Right hindlimb (tissue), 1 donor: ENCODE measurements around the gene KIRREL3.

Experiments used
- DNase-seq: peaks from one replicate; pipeline ENCODE4 v3.0.0-alpha.2; 2018

The KIRREL3 gene

DNA sequence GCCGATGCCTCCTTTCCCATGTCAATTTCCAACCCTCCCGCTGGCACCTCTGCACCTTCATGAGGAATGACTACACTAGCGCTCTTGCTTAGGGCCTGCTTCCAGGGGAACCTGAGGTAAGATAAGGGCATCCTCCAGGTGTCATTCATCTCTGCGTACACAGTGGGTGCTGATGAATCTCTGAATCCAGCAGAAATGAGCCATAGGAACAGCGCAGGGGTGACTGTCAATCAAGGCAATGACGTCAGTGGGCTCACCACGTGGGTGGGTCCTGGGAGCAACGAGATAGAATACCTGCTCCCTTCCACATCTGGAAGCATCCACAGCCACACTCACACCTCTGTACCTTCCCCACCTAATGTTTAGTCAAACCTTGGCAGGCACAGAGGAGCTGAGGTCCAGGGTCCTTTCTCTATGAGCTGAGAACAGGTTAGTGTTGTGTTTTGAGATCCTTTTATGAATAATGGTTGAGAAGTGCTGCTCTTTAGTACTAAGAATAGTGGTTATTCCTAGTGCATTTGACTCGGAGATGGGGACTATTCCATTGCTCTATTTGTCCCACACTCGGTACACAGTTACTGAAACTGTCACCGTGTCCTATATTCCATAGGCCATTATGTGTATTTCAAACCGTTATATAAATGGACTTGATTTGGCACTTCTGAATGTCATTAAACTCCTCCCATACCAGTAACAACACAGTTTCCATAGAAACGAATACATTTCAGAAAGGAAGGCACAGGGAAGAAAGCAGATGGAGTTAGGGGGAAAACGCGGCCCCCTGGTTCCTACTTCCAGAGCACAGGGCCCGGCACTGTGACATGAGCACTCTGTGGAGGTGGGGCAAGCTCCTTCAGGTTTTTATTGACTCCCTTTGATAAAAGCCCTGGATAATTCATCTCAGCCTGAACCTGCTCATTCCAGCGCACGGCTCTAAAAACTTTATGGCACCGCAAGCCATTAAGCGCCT is 451.7 kb downstream of the KIRREL3 start:
- no peak for DNase-seq

DNA sequence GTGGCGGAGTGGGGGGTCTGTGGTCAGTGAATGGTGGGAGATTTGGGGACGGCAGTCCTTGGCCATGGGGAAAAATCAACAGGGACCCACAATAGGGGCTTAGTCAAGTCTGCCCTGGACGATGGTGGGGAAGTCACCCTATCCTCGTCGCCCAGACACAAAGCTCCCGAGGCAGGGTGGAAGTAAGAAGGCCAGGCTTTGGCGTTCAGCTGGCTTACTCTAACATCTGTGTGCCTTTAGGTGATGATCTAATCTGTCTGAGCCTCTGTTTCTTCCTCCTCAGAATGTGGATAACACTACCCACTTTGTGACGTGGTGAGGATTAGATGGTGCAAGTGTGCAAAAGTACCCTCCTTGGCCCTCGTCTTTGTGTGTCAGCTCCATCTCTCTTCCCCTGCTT is 452.9 kb downstream of the KIRREL3 start:
- no peak for DNase-seq

DNA sequence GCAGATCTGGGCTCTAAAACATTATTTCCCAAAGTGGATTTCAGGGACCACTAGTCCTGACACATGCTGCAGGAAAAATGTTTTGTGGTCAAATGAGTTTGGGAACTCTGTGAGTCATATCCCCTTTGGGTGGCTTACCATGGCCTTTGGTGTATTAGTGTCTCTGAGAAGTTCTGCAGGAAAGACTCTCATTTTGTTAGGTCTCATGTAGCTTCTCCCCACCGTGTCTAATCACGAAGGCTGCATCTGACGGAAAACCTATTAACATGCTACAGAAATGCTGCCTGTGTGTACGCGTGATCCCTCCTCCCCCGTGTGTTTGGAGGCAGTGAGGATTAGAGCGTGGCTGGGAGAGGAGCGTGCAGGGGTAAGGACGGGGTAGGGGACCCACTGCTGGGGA is 453.4 kb downstream of the KIRREL3 start:
- no peak for DNase-seq

DNA sequence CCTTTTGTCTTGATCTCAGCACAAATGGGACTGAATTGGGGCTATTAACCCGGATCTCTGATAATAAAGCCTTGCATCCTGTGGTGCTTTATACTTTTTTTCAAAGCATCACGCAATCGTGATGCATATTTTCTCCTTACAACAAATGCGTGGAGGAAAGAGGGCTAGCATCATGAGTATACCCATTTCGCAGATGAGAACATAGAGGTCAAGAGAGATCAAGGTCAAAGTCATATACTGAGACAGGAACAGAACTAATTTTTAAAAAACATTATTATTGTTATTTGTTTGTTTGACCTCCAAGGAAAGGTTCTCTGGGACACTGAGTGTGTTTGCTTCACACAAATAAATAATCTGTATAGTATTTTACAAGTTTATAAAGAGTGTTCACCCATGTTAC is 453.9 kb downstream of the KIRREL3 start:
- DNase-seq: no peak

DNA sequence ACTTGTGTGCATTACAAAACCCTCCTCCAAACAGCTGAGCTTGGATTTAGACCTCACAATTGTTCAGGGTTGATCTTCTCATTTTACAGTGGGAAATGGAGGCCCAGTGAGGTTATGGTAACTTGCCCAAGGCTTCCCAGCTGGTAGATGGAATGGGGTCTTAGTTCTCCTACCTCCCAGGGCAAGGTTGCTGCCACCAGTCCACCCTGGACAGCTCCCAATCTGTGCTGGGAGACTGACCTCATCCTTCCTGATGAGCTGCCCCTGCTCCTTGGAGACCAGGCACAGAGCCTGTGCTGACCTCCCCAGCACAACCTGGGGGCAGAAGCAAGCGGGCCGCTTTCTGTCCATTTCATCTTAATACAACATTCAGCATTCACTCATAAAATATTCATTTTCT is 454.4 kb downstream of the KIRREL3 start:
- DNase-seq: no peak

DNA sequence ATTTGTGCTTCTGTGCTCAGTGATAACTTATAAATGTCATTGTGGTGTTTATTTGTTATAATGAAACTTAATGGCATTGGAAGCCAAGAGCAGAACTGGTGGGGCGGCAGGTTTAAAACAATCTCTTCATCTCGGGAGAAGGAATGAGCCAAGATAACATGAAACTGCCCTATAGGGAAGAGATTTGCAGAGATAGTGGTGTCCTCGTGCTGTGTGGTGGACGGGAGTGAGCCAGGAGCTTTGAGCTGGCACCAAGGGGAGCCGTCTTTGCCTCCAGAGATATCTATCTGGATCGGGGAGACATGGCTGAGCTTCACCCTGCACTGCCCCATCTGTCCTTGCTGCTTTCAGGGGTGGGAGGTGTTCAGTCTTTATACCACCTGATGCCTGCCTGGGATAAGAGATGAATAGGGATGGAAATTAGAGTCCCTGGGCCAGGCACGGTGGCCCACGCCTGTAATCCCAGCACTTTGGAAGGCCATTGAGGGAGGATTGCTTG is 455.5 kb downstream of the KIRREL3 start:
- DNase-seq: no peak

DNA sequence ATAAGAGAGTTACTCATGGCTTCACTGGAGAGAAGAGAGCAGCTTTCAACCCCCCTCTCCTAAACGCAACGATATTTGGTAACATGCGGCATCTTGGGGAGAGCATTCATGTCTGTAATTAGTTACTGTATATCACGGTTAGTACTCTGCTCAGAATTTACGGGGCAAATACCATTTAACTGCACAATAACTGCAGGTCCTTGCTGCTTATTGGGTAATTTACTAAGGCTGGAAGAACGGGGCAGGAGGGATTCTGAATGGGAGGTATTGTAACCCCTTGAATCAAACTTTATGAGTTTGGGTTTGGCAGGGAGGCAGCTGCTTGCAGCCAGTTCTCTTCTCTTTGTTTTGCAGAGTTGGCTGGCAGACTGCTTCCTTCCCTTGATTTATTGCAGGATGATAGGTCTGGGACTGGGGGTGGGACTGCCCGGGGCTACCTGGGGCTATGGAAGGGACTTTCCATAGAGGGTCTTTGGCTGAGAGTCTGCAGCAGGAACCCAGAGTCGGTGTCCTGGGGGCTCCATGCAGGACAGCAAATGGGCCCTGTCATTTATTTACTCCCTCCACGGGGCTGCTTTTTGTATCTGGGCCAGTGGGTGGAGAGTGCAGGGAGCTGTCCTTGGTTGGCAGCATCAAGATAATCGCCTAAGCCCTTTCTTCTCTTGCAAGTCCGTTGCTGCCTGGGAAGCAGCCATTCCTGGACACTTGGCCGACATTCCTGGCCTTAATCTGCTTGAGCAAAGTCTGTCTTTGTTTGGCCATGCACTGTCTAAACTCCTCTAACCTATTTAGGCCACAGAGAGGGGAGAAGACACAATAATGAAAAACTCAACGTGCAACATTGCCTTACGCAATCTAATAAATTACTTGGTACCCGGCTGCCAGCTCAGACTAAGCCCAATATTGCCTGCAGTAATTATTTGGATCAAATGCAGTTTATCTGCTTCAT is 456.2 kb downstream of the KIRREL3 start:
- DNase-seq: peak; percentile 70

DNA sequence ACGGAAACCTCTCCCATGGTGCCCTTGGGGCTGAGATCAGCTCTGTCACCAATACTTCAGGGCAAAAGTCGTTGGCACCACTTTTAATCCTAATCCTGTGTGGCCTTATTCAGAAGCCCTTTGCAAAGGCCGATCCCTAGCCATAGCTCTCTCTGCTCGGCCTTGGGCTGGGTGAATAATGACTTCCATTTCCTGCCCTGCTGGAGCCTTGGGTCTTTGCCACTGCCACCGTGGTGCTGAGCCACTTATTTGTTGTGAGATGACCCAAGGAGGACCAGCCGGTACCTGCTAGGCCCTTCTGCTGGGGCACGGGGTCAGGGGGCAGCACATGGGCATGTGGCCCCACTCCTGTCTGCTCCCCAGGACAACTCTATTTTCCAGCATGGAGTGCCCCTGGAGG is 456.9 kb downstream of the KIRREL3 start:
- DNase-seq: no peak

DNA sequence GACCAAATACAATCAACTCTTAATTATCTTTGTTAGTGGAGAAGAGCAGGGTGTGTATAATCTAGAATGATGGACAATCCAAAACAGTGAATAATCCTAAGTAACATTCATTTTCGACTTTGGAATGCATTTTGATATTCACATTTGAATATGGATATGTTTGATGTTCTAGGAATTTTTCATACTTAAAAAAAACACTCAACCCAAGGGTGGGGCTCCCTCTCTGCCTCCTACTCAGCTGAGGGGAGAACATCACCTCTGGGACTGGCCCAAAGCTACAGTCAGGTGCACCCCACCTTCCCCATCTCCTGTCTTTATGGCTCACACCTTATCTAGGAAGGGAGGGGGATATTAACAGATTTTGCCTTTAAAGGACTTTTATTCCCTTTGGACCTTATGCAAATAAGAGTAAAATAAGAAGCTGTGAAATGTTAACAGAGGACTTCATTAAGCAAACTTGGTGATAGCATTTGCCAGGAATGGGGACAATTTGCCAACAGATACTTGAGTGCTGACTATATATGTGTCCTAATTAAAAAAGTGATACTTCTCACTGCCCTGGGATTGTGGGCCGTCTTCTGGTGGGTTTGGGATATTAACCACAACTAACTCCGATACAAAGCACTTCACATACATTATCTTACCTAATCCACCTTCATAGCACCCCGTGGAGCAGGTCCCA is 458.1 kb downstream of the KIRREL3 start:
- DNase-seq: no peak

DNA sequence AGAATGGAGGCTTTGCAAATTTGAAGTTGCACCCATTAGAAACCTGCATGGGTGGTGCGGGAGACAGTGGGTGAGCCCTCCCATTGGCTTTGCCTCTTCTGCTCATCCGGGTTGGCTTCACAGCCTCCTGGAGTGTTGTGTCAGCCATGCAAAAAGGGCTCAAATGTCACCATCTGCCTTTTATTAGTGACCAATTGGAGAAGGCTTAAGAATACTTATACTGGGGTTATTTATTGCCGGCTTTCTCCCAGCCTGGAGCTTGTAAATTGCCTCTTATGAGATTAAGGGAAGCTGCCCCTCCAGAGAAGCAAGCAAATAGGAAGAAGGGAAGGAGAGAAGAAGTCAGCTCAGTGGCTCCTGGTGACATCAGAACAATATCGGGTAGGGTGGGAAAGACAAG is 462.5 kb downstream of the KIRREL3 start:
- DNase-seq: no peak

DNA sequence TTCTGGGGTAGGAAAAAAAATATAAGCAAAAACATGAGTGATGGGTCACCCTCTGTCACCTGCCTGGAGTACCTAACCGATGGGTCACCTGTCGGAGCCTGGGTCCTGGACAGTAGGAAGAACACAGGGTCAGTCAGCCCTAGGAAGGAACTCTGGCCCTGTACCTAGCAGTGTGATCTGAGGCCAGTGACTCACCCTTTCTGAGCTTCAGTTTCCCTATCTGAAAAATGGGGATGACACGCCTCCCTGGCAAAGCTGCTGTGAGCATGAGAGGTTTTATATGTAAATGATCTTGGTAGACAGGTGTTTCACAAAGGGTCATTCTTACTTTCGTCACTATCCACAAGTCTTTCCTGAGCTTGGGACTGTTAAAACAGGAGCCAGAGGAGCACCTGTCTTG is 463.1 kb downstream of the KIRREL3 start:
- no peak for DNase-seq

DNA sequence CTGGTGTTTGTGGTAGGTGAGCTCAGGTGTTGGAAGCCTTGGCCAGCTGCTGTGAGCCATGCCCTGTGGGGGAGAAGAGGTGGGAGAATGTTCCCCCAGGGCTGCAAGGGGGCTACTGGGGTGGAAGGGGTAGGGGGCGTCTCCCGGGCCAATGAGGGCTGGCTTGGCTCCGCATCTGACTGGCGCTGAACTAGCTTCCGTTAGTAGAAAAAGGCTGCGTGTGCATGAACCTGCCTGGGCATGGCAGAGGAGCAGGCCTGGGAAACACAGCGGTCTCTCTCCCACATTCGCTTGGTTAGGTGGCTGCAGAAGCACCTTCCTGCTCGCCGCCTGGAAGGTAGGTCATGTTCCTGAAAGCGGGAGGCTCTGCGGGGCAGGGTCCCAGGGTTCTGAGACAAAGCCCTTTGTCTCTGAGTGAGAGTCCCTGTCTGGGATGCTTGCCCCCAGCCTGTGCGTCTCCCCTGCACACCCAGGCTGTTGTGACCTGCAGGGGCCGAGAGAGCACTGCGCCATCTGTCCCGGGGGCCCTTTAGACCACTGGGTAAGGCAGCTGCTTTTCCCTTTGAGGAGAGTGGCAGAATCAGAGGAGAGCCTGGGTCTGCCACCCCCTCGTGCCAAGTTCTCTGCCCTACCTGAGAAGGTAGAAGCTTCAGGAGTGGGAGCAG is 466.3 kb downstream of the KIRREL3 start:
- DNase-seq: no peak

DNA sequence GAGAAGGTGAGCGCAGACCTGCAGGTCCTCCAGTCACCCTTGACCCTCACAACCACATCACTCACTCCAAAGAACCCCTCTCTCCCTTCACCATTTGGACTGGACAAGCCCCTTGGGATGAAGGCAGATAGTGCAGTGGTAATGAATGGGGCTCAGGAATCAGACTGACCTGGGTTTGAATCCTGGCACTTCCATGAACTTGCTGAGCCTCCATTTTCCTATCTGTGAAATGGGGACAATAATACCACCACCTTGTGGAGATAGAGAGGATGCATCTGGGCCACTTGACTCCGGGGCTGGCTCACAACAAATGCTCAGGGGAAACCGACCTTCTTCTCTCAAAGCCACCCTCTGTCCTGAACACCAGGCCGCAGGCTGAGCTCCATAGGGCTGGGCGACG is 467.0 kb downstream of the KIRREL3 start:
- DNase-seq: no peak

DNA sequence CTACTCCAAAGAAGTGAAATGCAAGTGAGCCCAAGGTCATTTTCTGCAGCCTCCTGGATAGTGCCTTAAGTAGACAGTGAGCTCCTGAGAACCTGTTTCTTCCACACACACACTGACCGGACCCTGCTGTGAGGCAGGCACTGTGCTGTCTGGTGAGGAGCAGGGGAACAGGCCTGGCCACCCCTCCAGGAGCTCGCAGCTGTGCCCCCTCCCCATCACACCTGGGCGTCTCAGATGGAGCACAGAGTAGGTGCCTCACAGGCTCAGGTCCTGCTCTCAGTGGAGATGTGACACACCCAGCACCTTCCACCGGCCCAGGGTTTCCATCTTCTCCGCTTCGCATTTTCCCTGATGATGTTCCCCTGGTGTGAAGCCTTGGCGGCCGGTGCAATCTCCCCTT is 470.2 kb downstream of the KIRREL3 start:
- no peak for DNase-seq

DNA sequence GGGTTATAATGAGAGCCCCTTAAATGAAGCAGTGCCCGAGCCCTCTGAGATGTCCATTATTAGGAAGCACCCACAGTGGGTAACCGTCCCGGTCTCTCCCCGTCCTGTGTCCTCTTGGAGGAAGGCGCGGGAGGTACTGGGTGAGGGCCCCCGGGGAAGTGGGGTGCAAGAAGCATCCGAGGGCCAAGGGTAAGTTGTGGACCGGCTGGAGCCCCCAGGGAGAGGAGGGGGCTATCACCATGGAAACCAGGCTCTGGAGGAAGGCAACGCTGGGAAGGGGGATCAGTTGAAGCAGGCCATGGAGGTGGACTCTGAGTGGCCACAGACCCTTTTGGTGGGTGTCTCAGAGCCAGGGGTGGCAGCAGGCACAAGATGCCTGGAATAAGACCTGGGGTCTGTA is 471.5 kb downstream of the KIRREL3 start:
- DNase-seq: no peak

DNA sequence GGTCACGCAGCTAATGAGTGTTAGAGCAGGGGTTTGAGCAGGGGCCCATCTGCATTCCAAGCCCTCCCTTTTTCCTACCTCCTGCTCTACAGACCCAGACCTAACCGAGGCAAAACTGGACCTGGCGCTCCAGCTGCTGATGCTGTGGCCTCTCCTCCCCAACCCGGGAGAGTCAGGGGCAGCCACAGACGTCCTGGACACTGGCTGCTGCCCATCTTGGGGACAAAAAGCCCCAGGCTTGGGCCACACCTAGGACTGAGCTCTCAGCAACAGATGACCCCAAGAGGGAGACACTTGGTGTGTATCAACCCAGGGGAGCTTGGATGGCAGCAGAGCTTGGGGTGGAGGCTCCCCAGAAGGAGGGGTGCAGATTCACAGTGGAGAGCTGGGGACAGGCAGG is 472.5 kb downstream of the KIRREL3 start:
- no peak for DNase-seq

DNA sequence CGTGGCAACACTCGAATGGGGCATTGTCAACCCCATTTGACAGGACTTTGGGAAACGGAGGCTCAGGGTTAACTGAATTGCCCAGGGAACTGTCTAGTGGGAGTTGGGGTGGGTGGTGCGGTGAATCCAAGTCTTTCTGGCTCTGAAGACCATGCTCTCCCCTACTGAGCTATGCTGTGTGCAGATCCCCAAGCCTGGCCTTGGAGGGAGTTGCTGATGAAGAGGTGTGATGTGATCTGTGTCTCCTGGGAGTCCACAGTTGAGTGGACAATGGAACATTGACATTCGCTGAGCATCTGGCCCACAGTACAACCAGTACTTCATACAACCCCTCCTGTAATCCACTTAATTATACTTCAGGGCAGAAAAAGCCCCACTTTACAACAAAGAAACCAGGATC is 472.9 kb downstream of the KIRREL3 start:
- no peak for DNase-seq

DNA sequence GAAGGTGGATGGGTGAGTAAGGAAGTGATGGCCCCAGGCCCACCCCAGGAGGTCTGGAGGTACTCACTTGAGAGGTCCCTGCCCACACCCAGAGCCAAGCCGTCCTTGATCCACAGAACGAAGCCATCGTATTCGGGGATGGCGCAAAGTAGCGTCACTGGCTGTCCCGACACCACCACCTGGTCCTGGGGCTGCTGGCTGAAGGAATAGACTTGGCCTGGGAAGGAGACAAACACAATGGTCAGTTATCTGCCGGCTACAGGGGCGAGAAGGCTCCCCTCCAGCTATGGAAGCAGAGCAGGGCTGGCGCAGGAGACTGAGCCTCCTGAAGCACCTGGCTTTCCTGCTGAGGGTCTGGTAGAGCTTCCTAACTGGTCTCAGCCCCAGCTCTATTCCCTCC is 474.1 kb downstream of the KIRREL3 start:
- DNase-seq: no peak

DNA sequence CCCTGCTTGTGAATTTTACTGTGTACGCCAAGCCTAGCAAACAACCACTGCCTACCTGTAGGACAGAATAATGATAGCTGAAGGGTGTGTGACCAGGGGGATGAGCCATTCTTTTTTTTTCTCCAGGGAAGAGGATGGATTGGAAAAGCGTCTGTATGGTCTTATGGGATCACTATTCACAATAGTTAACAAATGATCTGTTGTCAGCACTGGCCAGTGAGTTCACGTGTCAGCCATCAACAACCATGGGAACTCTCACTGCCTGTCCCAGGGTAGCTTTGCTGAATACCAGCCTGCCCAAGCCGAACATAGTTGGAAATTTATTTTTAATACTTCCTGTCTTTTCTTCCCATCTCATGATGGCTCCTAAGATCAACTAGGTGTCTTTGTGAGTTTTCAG is 474.9 kb downstream of the KIRREL3 start:
- no peak for DNase-seq

DNA sequence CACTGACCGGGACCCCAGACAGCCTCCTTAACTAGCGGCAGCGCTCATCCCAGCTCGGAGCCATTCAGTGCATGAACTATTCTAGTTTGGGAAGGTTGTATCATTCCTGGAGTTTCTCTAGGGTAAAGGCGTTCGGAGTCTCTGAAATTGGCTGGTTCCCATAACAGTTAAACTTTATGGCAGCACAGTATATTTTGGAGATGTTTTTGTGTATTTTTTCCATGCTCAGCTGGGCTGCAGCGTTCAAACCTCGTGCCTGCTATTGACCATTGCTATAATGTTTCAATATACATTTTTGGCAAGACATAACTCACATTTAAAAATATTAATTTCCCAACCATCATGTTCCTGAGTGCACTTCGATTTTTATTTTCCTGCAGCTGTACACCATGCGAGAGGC is 475.4 kb downstream of the KIRREL3 start:
- DNase-seq: peak; percentile 42

DNA sequence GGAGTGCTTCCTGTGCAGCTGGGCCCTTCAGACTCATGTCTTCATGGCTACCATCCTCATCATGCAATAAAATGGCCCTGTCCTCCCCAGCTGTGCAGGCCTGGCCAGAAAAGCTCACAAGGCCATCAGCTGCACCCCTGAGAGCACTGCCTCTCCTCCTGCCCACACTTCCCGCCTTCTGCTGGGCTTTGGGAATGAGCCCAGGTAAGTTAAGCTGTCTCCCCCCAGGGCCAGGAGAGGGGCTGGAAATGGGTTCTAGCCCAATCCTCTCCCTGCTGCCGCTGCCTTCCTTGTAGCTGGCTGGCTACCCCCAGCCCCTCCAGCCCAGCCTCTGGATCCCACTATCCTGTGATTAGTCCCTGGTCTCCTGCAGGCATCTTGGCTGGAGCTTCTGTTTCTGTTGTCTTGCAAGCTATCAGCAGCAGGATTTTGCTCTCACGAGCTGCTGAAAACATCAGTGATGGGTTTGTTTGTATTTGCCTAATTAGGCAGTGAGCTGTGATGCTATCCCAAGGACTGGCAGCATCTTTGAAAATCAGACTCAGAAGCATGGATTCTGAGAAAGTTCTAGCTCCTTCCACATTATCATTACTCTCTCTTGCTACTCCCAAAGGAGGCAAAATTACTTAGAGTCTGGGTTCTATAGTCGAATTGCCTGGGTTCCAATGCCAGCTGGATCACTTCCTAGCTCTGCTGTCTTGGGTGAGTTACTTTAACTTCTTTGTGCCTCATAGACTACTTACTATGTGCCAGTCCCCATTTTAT is 476.9 kb downstream of the KIRREL3 start:
- DNase-seq: no peak

DNA sequence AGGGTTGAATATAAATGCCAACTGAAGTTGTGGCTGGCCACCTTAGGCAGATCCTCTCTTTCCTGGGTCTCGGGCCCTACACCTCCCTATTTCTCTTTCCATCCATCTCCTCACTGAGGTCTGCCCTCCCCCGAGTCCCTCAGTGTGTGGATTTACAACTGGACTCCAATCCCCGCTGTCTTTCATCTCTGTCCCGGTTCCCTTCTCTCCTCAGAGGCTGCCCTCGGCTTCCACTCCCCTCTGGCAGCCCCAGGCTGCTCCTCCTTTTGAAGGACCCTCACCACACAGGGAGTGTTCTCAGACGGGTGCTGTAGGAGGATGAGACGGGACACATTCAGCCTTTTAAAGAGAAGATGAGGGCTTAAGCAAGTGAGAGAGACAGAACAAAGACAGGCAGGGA is 478.0 kb downstream of the KIRREL3 start:
- no peak for DNase-seq
